Choroid plexus epithelial cell (primary cell): ENCODE data around the gene C1GALT1C1.
A peak's percentile ranks its signal among the peaks of the same experiment; 100 is the strongest.

Source experiments
- DNase-seq: peaks from one replicate; pipeline ENCODE4 v3.0.0-alpha.2; 2010; ENCODE audit warnings: low read depth
- H3K4me3 ChIP-seq: 2 replicates; pipeline ENCODE4 v1.5.1; 2011; ENCODE audit warnings: low read depth, mild to moderate bottlenecking, control low read depth, low read length, moderate library complexity
- TF ChIP-seq, protein P1 (sequence below): conservative IDR thresholded peaks from 2 replicates; pipeline ENCODE4 v1.5.1; 2011; ENCODE audit warnings: low read depth, mild to moderate bottlenecking, control low read depth, inconsistent platforms, low read length, moderate library complexity

Gene C1GALT1C1

DNA sequence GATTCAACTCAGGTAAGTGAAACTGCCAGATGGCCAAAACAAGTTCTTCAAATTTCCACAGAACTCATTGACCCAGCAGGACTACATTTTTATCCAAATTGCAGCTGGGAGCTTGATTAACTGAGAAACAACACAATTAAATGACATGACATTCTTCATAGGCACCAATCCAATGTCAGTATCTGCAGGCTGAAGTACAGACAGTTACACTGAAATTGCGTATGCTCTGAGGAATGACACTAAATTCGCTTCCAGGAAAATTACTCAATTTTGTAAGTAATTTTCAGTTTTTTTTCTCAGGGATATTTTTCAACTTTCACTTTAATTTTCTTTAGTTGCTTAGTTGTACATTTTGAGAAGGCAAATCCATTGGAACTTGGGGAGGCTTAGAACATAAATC lies 4.5 kb downstream of the C1GALT1C1 start:
- TF ChIP-seq, protein P1, sequence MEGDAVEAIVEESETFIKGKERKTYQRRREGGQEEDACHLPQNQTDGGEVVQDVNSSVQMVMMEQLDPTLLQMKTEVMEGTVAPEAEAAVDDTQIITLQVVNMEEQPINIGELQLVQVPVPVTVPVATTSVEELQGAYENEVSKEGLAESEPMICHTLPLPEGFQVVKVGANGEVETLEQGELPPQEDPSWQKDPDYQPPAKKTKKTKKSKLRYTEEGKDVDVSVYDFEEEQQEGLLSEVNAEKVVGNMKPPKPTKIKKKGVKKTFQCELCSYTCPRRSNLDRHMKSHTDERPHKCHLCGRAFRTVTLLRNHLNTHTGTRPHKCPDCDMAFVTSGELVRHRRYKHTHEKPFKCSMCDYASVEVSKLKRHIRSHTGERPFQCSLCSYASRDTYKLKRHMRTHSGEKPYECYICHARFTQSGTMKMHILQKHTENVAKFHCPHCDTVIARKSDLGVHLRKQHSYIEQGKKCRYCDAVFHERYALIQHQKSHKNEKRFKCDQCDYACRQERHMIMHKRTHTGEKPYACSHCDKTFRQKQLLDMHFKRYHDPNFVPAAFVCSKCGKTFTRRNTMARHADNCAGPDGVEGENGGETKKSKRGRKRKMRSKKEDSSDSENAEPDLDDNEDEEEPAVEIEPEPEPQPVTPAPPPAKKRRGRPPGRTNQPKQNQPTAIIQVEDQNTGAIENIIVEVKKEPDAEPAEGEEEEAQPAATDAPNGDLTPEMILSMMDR: no peak
- DNase-seq: no peak
- no peak overlapping the region for H3K4me3 ChIP-seq

DNA sequence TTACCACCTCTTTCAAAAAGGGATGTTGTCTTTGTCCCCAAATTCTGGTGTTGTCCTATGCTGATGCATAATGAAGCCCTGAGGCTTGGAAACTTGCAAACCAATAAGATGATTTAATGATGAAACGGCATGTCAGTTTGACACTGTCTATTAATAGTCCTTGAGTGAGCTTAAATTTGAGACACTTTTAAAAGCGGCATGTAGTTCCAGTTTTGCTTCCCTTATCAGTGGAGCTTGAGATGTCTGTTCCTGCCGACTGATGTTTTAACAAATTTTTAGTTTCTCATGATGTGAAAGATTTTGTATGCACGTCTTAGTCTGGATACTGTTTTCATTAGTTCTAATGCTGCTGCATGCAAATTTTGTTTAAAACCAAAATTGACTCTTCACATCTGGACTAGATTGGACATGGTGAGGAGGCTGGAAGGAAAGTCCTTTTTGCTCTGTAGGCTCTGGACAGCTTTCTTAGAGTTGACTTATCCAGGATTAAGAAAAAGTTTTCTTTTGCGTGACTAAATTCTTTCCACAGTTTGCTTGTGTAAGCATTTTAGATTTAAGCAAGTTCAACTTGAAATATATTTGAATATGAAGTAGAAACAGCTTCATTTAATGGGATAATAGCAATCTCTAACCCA lies 11.7 kb downstream of the C1GALT1C1 start:
- no peak overlapping the region for H3K4me3 ChIP-seq
- TF ChIP-seq, protein P1: no peak
- DNase-seq: no peak

DNA sequence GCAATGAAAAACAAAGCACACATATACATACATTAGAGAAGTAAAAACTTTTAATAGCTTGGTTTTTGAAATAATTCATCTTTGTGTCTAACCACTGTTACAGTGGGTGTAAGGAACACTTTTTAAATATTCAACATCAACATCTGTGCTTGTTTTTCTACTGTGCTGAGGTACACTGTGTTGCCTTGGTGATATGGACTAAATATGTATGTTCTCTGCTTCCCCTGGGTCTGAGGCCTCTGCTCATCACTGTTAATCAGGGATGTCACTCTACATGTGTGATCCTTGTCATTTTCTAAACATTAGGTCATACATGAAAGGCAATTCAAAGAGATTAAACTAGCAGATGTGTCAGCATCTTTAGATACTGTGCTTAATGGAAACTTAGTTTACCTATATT lies 15.0 kb downstream of the C1GALT1C1 start:
- DNase-seq: peak; percentile 6

DNA sequence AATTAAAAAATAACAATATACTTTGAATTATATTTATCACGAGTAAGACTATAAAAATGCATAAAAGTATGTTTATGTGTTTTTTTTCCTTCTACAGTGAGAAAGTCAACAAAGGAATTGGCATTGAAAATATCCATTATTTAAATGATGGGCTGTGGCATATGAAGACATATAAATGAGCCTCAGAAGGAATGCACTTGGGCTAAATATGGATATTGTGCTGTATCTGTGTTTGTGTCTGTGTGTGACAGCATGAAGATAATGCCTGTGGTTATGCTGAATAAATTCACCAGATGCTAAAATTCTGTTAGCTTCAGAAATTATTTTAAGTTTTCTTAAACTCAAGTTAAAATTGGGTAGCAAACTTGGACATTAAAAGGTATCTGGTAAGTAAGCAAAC lies 17.8 kb downstream of the C1GALT1C1 start:
- TF ChIP-seq, protein P1: no peak
- DNase-seq: no peak
- no peak overlapping the region for H3K4me3 ChIP-seq

More for the DNA sequence above, 15.0 kb downstream of the C1GALT1C1 start:
- TF ChIP-seq, protein P1: no peak
- no peak overlapping the region for H3K4me3 ChIP-seq

DNA sequence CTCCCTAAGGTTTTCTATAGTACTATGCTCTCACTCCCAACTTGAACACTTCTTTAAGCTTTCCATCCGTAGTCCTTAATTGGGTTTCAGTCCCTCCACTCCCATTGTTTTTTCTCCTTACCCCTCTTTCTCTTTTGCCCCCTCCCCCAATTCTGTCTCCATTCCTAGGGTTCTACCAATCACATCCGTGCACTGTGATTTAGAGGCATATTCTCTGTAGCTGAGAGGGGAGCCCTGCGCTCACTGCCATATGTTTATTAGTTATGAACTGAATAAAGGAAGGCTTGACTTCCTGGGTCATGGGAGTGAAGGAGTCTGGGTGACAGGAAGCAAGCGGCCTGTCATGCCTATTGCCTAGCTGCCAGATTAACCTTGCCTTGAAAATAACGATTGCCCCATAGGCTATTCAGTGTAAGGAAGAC lies 25.5 kb downstream of the C1GALT1C1 start:
- H3K4me3 ChIP-seq: peak overlapping the region; percentile 72
- TF ChIP-seq, protein P1: no peak
- DNase-seq: peak; percentile 57

DNA sequence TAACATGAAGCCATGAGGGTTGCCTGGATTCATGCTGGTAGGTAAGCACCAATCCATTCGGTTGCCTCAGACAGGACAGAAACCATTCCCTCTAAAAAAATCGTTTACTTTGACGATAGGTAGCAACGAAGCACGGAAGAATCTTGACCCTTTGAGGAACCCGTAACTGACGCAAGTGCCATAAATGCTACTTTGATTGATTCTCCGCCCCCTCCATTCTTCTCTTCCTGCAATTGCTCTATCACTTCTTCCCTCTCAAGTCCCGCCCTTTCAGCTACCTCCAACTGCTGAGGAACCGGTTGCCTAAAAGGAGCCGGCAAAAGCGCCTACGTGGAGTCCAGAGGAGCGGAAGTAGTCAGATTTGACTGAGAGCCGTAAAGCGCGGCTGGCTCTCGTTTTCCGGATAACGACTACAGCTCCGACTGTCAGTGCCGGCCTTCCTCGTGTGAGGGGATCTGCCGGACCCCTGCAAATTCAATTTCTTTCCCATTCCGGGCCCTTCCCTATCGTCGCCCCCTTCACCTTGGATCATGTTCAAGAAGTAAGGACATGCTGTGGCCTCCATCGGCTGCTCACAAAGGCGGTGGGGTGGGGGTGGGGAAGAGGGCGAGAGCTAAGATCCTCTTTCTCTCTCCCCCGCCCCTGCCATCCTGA lies 26.0 kb downstream of the C1GALT1C1 start, which contains the start of gene MCTS1:
Gene MCTS1 (plus strand): TSS at position 395 of the 654 bp plus-strand sequence. CDS start 136 bp downstream, at position 531.
- TF ChIP-seq, protein P1: no peak
- H3K4me3 ChIP-seq: peak within 1 kb of the TSS; percentile 72
- peak; percentile 97 for DNase-seq
